NCI-H2107 (cell line): Measurements from ENCODE around the gene RBM47.
"Not testable (repeated sequence)": the region's sequence is repeated elsewhere in the genome, so short reads cannot be mapped to it uniquely, and the experiment has no call there.

Source experiments
- DNase-seq: peaks from one replicate; lab custom pipeline; 2025; lab: John Stamatoyannopoulos, UW

RBM47 gene

DNA sequence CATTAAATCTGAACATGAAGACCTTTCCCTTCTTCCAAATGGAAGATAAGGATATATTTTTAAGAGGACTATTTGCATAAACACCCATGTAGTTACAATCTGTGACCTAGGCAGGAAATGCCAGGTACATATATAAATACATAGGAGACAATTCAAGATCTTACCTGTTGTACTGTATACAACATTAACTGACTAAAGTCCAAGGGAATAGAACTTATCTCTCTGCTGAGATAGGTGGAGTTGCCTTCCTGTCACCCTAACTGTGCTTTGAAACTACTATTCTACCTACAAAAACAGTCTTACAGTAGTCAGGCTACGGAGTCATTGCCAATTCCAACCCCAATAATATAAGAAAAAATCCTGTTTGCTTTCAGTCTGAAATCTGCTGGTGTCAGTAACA is 188.2 kb downstream of the RBM47 start:
- DNase-seq: no peak

DNA sequence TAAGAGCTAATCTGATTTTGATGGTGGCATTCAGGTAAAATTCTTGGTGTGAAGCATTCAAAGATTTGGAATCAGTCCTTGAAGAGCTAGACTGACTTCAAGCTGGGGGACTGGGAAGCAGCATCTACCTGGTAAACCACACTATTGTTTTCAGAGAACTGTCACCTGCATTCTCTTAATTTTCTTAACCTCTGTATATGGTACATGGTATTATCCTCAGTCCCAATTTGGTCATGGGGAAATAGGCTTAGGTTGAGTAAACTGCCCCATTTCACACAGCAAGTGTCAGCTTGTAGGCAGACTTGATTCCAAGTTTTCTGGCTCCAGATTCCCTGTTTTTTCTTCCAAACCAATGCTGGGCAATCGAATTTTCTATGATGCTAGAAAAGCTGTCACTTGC is 190.1 kb downstream of the RBM47 start:
- DNase-seq: no peak

DNA sequence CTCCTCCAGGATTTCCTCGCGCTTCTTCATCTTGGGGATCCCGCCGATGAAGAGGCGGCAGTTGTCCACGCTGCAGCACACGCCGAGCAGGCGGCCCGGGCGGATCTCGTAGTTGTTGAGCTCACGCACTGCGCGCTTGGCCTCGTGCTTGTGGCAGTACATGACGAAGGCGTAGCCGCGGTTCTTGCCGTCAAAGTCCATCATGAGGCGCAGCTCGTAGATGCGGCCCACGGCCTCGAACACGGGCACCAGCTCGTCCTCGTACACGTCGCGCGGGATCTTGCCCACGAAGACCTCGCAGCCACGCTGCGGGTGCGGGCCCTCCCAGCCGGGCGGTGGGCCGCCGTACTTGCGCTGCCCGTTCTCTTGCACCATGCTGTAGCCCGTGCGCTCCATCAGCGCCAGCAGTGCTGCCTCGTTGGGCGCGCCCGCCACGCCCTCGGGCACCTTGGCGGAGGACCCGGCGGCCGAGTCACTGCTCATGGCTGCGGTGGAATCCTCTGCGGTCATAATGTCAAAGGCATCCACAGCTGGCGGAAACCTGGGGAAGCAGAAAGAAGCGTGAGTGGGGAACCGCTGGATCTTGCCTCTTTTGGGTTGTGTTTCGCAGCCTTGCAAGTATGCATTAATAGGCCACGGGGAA is 191.2 kb downstream of the RBM47 start:
- DNase-seq: no peak

DNA sequence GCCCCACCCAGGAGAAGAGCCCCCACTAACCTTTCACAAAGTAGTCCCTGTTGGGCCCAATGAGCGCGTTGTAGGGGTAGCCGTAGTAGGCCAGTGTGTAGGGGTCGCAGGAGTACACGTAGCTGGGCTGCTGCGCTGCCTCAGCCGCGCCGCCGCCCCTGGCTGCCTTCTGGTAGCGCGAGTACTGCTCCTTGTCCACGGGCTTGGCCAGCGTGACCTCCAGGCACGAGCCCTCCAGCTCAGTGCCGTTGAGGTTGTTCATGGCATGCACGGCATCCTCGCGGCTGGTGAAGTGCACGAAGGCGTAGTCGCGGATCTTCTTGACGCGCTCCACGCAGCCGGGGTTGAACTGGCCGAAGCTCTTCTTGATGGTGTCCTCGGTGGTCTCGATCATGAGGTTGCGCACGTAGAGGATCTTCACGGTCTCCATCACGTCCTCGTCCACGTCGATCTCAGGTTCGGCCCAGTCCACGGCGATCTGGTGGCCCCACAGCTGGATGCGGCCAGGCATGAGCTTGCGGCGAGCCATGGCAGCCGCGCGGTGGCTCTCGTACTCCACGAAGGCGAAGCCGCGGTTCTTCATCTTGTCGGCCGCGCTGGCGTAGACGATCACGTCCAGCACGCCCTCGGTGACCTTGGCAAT is 191.8 kb downstream of the RBM47 start:
- no peak for DNase-seq

DNA sequence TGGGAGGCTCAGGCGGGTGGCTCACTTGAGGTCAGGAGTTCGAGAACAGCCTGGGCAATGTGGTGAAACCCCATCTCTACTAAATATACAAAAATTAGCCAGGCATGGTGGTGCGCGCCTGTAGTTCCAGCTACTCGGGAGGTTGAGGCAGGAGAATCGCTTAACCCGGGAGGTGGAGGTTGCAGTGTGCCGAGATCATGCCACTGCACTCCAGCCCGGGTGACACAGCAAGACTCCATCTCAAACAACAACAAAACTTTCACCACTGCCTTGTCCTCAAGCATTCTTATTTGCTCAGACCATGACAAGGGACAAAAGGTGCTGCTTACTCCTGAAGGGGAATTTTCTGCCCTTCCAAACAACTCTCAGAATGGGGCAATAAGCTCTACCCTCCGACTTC is 194.4 kb downstream of the RBM47 start:
- not testable (repeated sequence) for DNase-seq

DNA sequence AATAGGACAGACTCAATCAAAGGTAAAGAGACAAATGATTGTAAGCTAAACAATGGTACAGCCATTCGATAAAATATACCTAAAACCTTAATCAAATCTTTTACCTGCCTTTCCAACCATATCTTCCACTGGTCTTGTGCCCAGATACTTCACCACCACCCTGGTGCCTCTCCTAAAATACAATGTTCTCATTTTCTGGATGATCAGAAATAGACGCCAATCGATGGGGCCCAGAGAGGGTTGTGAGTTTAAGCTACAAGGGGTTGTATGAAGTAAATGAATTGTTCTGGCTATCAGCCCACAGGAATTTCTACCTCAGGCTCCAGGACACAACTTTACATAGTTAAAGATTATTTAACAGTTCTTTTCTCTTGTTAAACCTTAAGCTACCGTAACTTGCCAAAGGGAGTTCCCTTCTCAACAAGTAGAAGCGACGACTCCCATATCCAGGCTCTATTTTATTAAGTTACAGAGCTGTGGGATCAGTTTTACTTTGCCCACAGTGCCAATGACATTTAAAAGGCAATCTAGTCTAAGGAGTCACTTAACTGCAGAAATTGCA is 195.5 kb downstream of the RBM47 start:
- DNase-seq: no peak

DNA sequence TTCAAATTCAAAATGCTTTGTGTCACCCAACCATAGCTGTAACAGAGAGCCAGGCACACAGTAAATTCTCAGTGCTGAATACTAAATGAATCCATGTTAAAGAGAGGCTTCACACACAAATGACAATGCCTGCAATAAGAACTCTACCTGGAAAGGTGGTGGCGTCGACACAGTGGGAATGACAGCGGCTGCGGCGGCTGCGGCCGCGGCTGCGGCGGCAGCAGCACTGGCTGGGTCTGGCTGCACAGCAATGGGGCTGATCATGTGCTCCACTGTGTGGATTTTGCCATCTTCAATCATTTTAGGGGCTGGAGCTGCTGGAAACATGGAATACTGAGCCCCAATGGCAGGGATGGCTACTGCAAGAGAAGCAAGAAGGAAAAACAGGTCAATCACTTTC is 197.2 kb downstream of the RBM47 start:
- DNase-seq: no peak

DNA sequence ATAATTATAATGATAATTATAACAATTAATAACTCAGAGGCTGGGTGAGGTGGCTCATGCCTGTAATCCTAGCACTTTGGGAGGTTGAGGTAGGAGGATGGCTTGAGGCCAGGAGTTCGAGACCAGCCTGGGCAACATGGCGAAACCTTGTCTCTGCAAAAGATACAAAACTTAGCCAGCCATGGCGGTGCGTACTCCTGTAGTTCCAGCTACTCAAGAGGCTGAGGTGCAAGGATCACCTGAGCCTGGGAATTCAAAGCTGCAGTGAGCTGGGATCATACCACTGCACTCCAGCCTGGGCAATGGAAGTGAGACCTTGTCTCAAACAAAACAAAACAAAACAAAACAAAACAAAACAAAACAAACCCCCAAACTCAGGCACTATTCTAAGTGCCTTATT is 201.8 kb downstream of the RBM47 start:
- DNase-seq: not testable (repeated sequence)

DNA sequence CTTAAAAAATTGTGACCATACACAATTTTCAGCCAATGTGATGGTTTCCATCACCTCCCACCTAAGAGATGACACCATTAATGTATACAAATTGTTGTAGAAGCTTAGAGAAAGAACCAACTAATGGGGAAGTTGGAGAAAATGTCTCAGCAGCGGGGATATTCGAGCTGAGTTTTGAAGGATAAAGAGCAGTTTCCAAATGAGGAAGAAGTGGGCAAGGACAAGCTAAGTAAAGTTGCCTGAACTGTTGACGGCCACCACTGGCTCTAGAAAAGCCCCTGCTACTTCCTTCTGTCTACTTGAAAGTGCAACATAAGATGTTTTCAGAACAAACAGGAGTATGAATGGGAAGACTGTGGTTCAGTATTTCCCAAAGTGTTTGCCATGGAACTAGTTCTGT is 202.5 kb downstream of the RBM47 start:
- DNase-seq: no peak

DNA sequence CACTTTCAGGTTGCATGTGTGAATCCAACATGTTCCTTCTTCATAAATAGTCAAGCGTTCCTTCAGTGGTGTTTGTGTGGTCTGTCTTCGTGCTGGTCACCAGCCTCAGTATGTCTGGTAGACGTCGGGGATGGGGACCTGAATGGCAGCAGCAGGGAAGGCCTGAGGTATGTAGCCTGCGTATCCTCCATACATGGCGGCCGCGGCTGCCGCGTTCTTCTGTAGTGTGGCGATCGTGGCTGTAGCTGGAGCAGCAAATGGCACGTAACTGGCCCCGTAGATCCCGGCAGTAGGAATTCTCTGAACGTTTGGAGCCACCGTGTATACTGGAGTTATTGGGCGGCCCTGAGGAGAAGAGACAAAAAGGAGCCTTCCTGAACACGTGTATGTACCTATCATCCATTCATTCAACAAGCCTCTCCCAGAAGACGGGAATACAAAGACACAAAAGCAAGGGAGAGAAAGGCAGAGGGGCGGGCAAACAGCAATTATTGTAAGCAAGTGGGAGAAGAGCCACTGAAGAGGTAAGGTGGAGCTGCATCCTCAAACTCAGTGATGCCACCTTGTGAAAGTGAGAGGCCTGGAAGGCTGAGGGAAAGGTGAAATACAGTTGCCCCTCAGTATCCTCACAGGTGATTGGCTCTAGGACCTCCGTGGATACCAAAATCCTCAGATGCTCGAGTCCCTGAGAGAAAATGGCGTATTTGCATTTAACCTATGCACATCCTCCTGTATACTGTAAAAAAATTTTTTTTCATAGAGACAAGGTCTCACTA is 203.7 kb downstream of the RBM47 start:
- no peak for DNase-seq

DNA sequence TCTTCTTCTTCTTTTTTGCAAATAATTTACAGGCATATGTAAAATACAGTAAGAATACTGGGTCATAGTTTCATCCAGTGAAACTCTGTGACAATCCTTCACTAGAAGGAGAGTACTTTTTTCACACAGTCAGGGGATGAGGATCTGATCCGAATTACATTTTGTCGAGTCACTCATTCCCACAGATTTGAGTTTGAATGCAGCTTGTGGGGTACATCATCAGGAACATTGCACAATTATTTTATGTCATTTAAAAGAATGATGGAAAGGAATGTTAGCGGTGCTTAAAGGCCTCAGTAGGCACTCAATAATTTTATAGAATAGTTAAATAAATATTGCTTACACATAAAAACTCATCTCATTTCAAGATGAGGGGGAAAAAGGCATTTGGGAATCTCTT is 205.9 kb downstream of the RBM47 start:
- no peak for DNase-seq

DNA sequence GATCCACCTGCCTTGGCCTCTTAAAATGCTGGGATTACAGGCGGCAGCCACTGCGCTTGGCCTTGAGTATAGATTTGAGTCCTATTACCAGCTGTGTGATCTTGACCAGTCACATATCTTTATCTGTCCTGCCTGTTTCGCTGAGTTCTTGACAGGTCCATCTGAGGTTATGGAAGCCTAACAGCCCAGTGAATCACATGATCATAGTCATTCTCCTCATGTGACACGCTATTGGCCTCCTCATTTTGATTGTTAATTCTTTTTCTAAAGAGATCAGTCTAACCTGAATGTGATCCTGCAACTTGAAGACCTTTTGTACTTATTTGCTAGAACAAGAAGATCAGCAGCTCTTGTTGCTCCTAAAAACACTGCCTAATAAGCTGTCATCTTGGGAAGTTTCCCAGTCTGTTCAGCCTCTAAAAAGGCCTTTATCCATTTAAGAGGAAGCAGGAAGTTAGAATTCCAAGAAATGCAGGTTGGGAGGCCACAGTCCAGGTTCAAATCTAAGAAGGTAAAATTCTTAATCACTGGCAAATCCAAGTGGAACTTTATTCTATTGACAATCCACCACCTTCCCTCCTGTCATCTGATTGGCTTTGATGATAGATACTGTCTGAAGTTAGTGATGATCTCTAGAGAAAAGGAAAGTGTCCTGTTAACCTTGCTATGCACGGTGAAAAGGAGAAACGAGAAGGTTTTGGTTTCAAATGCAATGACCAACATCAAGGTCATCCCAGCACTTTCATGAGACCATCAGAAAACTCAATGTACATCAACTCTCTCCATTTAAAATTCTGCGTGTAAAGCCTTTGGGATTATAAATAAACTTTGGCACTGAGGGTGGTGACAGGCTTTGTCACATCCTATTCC is 207.6 kb downstream of the RBM47 start:
- DNase-seq: no peak

DNA sequence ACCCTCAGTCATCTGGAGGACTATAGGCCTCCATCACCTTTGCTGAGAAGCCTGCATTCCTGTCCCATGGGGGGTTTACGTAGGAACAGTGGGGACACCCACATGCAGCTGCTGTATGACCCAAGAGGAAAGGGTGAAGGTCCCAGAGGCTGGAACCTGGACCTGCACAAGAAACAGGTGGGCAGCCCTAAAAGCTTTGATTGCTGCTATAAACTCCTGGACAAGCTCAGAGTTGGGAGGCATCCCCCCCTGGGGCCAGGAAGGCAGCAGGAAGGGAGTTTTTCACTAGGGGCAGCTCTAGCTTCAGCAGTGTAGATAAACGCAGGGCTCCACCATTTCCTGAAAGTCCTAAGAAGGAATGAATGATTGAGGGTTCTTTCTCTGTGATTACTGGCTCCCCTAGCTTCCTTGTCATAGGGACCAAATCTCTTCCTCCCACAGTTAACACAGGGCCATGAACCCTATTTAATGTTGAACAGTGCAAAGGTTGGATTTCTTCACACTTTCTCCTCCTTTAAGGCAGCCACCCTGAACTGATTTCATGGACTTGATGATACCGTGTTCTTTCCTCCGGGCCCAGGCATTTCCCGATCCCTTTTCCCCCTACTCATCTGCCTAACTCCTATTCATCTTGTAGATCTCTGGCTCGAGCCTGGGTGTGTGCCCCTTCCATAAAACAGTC is 210.3 kb downstream of the RBM47 start:
- no peak for DNase-seq

DNA sequence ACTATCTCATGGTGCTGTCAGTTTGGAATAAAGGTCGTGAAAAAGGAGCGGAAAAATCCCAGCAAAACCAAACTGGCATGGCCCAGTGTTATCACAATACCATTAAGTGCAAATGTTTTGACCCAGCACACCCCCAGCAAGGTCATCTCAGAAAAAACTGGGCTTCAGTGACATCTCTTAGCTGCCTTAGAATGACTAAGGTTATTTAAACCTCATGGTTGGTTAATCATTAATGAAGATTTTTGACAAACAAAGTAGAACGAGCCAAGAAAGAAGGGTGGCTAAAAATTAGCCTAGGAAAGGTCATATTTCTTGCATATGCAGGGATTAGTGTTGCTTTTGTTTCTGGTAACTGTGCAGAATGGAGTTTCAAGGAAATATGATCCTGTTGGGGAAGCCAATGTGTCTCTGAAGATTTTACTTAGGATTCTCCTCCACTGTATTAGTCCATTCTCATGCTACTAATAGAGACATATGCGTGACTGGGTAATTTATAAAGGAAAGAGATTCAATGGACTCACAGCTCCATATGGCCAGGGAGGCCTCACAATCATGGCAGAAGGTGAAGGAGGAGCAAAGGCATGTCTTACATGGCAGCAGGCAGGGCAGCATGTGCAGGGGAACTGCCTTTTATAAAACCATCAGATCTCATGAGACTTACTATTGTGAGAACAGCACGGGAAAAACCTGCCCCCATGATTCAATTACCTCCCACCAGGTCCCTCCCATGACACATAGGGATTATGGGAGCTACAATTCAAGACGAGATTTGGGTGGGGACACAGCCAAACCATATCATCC is 211.0 kb downstream of the RBM47 start:
- DNase-seq: no peak

DNA sequence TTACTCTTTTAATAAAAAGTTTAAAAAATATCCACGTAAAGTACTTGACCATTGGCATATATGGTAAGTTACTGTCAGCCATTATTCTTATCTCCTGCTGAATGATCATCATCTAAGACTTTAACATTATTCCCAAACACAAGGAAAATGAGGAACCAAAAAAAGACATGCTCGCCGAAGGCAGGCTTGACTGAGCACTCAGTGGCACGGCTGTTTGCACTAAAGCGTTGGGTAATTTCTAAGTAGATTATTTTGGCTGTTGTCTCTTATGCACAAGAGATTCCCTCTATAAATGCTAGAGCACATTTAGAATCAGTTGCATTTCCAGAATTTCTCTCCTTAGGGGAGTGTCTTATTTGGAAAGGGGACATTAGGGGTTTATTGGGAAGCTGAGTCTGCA is 211.7 kb downstream of the RBM47 start:
- no peak for DNase-seq

DNA sequence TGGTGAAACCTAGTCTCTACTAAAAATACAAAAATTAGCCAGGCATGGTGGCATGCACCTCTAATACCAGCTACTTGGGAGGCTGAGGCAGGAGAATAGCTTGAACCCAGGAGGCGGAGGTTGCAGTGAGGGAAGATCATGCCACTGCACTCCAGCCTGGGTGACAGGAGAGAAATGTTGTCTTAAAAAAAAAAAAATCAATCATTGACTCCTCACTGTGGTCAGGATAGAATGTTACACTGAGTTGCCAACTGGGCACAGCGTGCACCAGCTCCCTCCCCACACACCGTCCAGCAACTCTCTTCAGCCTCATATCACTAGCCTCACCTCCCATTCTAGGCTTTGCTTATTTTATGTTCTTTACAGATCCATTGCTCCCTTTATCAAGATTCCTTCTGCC is 215.0 kb downstream of the RBM47 start:
- no peak for DNase-seq

DNA sequence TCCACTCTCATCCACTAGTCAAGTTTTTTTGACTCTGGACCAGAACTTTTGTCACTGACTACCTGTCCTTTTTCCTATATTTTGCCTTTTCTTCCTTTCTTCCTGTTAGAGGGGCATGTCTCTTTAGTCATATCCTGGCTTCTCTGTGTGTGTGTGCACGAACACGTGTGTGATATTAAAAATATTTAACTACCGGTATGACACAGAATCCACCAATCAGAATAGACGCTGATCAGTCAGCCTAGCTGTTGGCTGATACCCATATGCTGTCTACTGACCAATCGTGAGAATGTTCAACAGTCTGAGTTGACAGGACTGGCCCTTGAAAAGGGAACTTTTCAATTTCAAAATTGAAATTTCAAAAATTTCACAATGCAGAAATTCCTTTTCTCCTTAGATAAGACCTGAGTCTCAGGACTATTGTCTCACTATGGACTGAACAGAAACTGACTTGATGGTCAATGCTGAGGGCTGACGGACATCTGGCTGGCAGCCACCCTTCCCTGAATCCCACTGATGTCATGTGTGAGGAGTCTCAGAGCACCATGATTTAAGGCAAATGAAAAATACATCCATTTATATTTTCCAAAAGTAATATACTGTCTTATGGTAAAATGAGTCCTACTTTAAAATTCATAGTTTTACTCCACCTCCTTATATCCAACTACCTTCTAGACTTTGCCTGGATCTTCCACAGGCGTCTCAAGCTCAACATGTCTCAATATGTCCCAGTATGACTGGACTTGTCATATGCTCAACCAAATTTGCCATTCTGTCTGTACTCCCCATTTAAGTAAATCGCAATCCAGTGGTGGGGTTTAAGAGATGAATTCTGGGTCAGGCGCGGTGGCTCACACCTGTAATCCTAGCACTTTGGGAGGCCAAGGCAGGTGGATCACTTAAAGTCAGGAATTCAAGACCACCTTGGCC is 216.5 kb downstream of the RBM47 start:
- no peak for DNase-seq

DNA sequence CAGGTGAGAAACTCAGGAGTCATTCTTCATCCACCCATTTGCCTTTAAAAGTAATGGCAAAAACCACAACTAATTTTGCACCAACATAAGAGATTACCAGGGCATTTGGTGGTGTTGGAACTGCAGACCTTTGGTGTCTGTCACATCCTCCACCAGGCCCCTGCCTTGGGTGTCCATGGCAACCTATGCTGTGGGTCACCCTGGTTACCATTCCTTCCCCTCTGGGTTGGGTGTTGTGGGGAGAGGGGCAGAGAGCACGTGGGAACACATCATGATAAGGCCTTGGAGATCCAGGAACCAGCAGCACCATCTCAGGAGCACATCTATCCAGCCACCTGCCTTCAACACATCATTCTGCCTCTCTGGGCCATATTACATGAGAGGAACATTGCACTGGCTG is 217.3 kb downstream of the RBM47 start:
- no peak for DNase-seq

DNA sequence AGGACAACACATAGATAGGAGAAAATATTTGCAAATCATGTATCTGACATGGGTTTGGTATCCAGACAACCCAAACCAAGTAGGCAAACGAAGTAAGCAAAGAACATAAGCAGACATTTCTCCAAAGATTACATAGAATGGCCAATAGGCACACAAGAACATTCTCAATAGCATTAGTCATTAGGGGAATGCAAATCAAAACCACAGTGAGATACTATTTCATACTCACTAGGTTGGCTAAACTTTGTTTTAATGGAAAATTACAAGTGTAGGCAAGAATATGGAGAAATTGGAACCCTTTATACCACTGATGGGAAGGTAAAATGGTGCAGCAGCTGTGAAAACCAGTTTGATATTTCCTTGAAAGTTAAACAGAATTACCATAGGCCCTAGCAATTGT is 219.8 kb downstream of the RBM47 start:
- DNase-seq: no peak

DNA sequence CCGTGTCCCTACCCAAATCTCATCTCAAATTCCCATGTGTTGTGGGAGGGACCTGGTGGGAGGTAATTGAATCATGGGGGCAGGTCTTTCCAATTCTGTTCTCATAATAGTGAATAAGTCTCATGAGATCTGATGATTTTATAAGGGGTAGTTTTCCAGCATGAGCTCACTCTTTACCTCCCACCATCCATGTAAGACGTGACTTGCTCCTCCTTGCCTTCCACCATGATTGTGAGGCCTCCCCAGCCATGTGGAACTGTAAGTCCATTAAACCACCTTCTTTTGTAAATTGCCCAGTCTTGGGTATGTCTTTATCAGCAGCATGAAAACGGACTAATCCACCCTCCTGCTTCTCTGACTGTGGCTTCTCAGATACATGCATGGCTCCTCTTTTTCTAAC is 222.2 kb downstream of the RBM47 start:
- DNase-seq: not testable (repeated sequence)
